Stimulated activated CD4-positive, alpha-beta T cell treated with anti-CD3 and anti-CD28 coated beads, TNF-alpha, amount 100 ng/mL, for 48 hours (primary cell): ENCODE results near the gene C14orf132.

Experiments used
- DNase-seq, 3 donors: peaks; one replicate each; pipeline ENCODE4 v3.0.0-alpha.2; 2020; ENCODE audit warnings: low read depth in 3 of 3

The C14orf132 gene

GRCh38 chr14:96039633-96040311 lies 610 bp downstream of the C14orf132 start:
- peak in 1 of 3 donors; percentile 15 for DNase-seq

GRCh38 chr14:96040828-96041371 lies 1.7 kb downstream of the C14orf132 start:
- no peak for DNase-seq

- no peak for DNase-seq
Measured at GRCh38 chr14:96042248-96042930, 3.2 kb downstream of the C14orf132 start.

DNA sequence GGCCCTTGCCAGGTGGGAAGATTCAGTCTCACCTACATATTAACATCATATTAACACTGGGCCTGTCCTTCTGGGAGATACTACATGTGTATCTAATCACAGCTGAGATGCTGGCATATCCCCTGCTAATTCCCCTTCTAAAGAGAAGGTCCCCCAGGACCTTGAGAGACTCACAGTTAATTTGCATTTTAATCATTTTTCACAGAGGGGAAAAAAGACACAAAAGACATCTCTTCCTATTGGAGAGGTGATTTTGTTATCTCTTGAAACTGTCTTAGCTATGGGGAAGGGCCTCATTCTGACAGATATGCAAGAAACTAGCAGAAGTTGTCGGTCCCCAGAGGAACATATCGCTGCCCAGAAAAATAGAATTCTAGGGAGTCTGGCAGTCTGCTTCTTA lies 7.5 kb downstream of the C14orf132 start:
- no peak for DNase-seq

GRCh38 chr14:96047101-96047500 lies 7.9 kb downstream of the C14orf132 start:
- no peak for DNase-seq

GRCh38 chr14:96049932-96050331 lies 10.8 kb downstream of the C14orf132 start:
- DNase-seq: no peak

GRCh38 chr14:96050482-96050881 lies 11.3 kb downstream of the C14orf132 start:
- no peak for DNase-seq

- no peak for DNase-seq
Measured at GRCh38 chr14:96051231-96051630, 12.1 kb downstream of the C14orf132 start.

- DNase-seq: no peak
Measured at GRCh38 chr14:96051642-96052540, 12.7 kb downstream of the C14orf132 start.

- DNase-seq: no peak
Measured at GRCh38 chr14:96052541-96053247, 13.5 kb downstream of the C14orf132 start.

GRCh38 chr14:96053248-96053599 lies 14.1 kb downstream of the C14orf132 start:
- DNase-seq: no peak

- no peak for DNase-seq
Measured at GRCh38 chr14:96053600-96054381, 14.6 kb downstream of the C14orf132 start.

DNA sequence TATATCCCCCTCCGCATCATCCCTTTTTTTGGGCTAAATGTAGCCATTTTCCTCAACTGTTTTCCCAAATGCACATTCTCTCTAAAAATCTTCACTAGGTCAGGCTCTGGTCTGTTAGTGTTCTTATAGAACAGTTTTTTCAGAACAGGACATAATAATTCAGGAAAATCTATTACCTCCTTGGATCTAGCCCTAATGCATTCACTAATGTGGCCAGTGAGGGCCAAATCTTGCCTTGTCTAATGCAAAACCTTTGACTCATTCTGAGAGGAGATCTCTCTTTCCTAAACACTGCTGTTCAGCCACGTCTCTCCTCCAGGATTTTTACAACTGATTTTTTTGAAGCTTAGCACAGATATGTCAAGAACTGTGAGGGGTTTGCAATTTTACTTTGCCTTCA lies 15.5 kb downstream of the C14orf132 start:
- no peak for DNase-seq

DNA sequence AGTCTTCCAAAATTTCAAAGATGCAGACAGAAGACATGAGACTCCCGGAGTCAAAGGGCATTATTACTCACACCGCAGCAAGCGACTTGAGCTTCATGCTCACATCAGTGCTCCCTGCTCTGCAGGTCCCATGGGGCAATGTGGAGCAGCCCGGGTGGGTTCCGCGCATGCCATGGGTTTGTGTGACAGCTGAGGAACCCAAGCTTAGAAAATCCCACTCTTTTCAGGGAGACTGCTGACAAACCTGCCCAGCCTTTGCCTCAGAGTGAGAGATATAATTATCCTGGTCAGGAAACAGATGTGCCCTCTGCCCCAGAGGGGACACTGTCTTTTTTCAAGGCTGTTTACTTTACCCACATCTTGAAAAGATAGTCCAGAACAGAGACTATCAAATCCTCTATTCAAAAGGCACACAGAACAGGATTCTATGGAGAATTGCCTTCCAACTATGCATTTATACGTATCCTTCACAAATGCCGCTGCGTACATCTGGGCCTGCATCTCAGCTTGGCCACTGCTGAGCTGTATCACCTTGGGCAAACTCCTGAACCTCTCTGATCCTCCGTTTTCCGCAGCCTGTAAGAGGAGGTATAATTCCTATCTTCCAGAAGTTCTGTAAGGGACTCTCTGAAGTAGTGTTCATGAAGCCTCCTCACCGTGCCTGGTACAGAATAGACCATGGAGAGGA lies 16.0 kb downstream of the C14orf132 start:
- DNase-seq: no peak

DNA sequence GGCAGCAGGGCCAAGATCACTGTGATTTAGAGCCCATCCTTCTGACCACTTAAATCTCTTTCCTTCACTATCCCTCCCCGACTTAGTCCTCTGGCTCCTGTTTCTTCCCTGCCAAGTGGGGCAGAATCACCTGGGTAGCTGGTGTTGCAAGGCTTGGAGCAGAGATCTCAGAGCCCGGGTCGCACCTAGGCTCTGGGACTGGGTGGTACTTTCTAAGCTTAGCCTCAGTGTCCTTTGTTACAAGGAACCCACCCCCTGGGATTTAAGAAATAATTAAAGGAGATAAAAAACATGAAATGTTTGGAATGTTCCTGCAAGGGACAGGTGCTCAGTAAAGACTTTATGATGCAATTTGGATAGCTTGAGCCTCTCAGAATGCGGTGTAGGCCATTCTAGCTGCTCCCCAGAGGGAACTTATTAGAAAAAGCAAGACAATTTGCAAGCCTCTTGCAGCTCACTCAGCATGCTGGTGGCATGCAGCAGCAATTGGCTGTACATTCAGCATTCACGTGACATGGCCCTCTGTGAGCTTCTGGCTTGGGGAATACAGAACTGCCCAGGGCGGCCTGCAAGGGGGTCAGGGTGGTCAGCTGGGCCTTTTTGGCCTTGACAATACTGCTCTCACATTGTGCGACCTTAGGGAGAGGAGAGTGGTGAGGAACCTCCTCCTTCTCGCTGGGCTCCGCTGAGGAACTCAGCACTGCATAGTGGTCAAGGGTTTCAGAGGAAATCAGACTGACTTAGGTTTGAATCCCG lies 16.8 kb downstream of the C14orf132 start:
- no peak for DNase-seq

- no peak for DNase-seq
Measured at GRCh38 chr14:96056509-96057422, 17.6 kb downstream of the C14orf132 start.

- DNase-seq: no peak
Measured at GRCh38 chr14:96057738-96058137, 18.6 kb downstream of the C14orf132 start.

DNA sequence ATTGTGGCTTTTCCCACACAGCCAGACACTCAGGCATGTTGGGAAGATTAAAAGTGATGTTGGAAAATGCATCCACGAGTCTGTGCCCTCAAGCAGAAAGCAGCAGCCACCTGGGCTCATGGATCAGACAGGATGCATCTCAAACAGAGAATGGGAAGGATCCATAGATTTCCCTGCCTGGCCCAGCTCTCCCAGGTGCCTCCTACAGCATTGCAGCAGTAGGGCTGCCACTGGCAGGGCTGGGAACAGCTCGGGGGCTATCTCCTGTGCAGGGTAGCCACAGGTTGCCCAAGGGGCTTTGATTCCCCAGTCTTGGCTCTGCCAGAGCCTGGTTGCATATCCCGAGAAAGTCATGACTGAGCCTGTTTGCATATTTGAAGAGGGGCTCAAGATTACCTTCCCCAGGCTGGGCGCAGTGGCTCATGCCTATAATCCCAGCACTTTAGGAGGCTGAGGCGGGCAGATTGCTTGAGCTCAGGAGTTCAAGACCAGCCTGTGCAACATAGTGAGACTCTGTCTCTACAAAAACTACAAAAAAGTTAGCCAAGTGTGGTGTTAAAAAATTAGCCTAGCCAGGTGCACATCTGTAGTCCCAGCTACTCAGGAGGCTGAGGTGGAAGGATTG lies 19.5 kb downstream of the C14orf132 start:
- DNase-seq: no peak
